GM18867 (cell line): ENCODE measurements around the gene SOX8.
"Not testable (repeated sequence)": the region's sequence is repeated elsewhere in the genome, so short reads cannot be mapped to it uniquely, and the experiment has no call there.

ENCODE experiments used
- ATAC-seq: cut with Tn5 transposase; IDR thresholded peaks from one replicate; pipeline ENCODE4 v1.9.1; 2021; ENCODE audit warnings: mild to moderate bottlenecking, moderate library complexity; ENCODE audit not compliant: unreplicated experiment

The SOX8 gene

DNA sequence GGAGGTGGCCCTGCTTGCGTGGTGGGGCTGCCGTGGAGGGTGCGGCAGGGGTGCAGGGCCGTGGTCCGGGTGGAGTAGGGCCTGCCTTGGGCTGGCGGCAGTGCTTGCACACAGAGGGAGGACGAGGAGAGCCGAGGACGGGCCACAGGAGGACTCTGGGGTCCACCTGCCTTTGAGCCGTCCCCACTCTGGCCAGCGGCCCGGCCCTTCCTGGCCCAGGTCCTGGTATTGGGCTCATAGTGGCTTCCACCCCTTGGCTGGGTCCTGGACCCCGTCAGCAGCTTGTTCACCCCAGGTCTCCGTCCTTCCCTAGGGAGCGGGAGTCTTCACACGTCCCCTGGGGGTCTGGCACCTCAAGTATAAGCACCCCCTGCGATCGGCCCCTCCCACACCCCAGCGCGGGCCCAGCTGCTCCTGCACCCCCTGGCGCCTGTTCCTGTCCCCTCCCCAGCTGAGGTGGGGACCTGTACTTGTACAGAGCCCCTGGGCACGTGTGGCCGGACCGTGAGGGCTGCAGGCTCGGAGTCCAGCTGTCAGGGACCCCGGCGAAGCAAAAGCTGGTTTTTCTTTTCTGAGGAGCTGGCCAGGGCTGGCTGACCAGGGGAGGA, 40.1 kb downstream of the SOX8 start:
- ATAC-seq: no peak

DNA sequence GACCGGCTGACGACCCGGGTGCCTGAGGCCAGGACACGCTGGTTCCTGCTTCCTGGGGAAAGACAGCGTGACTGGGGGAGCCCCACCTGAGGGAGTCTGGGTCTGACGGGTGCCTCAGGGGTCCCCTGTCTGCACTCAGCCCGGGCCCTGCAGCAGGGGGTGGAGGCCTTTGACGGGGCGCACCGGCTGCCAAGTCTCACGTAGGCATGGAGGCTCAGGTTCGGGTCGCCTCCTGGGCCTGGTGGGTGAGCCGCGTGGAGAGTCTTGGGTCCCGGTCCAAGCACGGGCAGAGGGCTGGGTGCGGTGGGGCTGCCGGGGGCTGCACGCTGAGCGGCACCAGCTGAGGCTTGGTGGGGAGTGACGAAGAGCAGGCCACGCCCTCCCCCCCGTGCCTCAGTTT, 40.9 kb downstream of the SOX8 start:
- ATAC-seq: no peak

DNA sequence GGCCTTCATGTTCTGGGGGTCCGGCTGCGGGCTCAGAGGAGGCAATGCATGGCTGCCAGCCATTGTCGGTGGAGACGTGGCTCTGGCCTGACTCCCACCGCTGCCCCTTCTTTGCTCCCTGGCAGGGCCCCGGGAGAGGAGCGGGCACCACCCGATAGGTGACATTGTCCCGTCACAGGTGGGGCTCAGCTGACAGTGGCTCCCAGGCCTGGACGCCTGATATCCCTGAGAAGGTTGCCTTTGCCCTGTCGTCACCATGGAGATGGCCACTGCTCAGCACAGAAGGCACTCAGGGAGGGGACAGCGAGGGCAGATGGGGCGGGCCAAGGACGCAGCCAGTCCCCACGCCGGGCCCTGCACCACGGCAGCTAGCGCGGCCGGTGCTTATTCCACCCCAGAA, 42.6 kb downstream of the SOX8 start:
- no peak for ATAC-seq

DNA sequence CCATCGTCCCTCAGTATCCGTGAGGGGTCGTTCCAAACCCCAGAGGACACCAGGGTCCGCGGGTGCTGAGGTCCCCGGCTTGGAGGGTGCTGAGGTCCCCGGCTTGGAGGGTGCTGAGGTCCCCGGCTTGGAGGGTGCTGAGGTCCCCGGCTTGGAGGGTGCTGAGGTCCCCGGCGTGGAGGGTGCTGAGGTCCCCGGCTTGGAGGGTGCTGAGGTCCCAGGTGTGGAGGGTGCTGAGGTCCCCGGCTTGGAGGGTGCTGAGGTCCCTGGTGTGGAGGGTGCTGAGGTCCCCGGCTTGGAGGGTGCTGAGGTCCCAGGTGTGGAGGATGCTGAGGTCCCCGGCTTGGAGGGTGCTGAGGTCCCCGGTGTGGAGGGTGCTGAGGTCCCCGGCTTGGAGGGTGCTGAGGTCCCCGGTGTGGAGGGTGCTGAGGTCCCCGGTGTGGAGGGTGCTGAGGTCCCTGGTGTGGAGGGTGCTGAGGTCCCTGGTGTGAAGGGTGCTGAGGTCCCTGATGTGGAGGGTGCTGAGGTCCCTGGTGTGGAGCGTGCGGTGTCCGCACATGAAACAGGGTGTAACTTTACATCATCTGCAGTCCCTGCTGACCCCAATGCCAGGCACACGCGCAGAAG, 43.7 kb downstream of the SOX8 start:
- ATAC-seq: not testable (repeated sequence)

DNA sequence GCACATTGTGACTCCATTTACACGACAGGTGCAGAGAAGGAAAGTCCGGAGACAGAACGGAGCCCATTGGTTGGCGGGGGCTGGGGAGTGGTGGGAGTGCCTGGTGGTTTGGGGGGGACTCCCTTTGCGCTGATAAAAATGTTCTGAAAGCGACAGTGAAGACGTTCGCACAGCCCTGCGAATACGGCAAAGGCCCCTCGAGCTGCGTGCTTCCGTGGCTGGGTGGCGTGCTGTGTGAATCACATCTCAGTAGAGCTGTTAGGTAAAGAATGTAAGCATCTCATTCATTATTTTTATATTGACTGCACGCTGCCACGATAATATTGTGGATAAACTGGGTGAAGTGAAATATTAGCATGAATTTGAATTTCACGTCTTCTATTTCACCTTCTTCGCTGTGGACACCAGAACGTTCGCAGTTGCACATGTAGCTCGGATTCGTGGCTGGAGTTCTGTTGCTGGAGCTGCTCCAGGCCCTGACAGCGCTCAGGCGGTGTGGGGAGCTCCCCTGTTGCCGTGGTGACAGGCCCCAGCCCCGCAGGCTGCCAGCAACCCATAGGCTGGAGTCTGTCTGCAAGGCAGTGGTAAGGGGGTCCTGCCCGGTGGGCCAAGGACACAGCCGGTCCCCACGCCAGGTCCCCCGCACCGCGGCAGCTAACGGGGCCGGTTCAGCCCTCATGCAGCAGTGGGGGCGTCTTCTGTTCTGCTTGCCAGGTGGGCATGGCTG, 44.6 kb downstream of the SOX8 start:
- no peak for ATAC-seq

DNA sequence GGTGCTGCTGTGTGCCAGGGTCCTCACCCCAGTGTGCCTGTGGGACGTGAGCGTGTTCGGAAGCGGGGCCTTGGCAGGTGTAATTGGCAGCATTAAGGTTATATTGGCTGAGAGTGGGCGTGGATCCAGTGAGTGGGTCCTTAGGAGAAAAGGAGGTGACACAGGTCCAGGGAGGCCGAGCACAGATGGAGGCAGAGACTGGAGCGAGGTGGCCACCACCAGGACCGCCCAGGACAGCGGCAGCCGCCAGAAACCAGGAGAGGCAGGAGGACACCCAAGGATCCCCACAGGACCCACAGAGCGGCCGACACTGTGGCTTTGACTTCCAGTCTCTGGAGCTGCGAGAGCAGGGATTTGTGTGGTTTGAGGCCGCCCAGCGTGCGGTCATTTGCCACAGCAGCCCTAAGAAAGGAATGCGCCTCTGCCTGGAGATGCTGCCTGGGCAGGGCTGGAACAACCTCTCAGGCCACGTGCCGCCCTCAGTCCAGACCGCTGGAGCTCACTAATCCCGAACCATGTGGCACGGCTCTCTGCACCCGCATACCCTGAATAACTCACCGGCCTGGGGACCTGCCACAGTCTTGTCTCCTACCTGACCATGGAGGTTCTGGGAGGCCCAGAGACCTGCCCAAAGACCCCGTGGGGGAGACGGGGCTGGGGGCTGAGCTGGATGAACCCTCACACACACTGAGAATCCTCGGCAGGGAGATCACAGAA, 45.4 kb downstream of the SOX8 start:
- ATAC-seq: no peak

DNA sequence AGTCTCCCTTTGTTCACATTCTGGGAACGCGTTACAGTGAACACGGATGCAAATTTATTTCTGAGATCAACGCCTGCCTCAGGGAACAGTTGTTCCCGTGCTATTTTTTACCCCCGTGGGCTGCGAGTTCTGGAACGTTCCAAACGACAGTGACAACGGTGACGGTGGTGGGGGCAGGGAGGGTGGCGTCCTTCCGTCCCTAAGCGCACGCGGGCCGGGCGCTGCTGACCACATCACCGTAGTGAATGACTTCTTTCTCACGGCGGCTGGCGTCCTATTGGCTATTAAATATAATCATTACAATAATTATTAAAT, 45.9 kb downstream of the SOX8 start:
- ATAC-seq: no peak

DNA sequence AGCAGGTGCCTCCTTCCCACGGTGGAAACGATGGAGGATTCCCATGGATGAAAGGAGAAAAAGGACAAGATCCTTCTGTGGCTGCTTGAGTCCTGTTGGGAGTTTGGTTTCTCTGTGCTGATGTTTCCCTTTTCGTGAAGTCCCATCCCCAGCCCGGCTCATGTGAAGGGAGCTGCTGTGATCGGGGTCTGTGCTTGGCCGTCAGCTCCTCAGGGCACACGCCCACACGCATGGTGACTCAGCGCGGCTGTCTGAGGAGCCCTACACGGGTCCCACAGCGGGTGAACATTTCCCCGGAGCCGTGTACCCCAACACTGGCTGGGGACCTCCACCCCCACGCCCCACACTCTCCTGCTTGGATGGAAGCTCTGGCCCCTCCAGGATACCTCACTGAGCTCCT, 46.5 kb downstream of the SOX8 start:
- no peak for ATAC-seq

DNA sequence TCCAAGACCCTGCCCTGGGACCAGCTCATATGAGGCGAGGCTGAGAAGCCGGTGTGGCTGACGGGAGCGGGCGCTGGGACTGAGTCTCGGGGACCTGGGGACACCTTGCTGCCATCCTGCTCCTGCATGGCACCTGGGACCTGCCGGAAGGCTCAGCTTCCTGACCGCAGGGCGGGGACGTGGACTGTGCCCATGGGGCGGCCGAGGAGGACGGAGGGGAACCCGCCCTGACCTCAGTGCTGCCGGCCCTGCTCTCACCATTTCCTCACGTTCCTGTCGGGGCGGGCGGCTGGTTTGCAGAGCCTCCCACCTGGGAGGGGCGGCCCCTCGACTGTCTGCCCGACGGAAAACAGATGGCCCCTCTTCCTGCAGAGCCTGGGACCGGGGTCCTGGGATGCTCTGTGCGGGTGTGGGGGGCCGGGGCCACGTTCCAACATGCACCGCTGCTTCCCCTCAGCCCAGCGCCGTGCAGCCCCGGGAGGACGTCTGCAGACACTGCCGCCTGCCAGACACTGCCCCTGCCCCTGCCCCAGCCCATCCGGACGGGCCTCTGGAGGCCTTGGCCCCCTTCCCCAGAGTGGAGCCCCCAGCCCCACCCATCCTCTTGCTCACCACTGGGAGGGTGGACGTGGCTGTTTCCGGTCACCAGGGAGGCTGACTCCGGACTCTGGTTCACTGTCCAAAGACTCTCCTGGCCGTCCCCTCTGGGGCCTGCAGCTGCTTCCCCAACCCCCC, 47.1 kb downstream of the SOX8 start:
- ATAC-seq: no peak

DNA sequence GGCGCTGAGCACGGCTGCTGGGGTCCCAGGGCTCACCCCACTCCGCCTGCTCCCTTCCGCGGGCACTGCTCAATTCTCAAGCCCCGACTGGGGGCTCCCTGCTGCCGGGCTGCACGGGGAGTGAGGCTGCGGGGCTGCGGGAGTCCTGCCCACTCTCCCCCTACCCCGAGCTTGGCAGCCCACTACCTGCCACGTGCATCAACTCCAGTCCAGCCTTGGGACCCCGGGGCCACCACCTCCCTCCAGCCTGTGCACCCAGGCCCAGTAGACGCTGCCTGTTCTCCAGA, 47.6 kb downstream of the SOX8 start:
- ATAC-seq: no peak

DNA sequence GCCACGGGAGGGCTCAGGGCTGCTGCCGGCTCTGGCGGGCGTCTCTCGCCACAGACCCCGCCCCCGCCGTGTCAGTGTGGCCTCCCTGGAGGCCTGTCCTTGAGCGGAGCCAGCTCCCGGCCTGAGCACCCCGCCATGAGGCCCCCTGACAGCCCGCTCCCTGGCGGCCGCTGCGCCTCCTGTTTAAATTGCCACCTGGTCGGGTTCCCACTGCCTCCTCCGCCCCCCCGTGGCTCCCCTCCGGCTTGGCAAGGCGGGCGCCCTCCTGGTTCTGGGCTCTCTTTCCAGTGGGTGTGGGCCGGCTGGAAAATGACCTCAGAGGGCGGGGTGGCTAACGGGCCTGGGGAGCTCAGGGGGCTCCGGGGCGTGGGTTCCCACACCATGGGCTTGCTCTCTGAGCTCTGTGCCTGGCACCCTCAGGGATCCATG, 48.9 kb downstream of the SOX8 start:
- ATAC-seq: no peak

DNA sequence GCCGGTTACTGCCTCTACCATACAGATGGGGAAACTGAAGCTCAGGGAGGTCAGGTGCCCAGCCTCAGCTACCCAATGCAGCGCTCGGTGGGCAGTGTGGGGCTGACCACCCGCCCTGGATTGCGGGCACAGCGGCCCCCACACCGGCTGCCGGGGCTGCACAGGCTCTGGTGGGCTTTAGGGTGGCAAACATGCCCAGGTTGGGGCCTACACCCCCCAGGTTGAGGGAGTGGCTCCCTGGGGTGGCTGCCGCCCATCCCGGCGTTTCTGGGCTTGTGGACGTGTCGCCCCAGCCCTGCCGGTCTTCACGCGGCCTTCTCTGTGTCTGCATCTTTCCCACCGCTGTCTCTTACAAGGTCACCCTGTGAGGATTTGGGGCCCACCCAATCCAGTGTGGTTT, 50.1 kb downstream of the SOX8 start:
- ATAC-seq: no peak

DNA sequence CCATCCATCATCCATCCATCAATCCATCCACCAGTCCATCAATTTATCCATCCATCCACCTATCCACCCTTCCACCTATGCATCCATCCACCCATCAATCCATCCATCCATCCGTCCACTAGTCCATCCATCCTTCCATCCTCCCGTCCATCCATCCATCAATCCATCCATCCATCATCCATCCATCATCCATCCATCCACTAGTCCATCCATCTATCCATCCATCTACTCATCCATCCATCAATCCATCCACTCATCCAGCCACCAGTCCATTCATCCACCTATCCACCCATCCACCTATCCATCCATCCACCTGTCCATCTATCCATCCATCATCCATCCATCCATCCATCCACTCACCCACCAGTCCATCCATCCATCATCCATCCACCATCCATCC, 51.0 kb downstream of the SOX8 start:
- no peak for ATAC-seq

DNA sequence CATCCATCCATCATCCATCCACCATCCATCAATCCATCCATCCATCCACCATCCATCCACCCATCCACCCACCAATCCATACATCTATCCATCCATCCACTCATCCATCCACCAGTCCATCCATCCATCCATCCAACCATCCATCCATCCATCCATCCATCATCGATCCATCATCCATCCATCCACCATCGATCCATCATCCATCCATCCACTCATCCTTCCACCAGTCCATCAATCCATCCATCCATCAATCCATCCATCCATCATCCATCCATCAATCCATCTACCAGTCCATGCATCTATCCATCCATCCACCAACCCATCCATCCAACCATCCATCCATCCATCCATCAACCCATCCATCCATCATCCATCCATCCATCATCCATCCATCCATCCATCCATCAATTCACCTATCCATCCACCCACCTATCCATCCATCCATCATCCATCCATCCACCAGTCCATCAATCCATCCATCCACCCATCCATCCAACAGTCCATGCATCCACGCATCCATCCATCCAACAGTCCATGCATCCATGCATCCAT, 51.6 kb downstream of the SOX8 start:
- no peak for ATAC-seq

DNA sequence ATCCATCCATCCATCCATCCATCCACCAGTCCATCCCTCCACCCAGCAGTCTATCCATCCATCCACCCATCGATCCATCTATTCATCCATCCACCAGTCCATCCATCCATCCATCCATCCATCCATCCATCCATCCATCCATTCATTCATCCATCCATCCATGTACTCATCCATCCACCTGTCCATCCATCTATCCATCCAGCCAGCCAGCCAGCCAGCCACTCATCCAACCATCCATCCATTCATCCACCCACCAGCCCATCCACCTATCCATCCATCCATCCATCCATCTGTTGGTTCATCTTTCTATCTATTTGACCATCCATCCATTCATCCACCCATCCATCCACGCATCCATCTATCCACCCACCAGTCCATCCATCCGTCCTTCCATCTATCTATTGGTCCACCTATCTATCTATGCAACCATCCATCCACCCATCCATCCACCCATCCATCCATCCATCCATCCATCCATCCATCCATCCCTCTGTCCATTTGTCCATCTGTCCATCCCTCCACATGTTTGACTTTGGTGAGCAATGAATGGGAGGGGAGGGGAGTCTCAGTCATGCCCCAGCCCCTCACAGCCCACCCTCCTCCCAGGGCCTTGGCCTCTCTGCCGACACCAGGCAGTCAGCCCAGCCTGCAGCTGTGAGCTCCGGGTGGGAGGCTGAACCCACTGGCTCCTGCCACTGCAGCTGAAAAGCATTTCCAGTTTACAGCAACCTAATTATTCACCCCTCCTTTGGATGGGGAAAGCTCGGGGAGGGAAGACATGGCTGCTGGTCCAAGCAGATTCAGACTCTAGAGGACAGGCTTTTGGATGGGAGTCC, 52.9 kb downstream of the SOX8 start:
- no peak for ATAC-seq

DNA sequence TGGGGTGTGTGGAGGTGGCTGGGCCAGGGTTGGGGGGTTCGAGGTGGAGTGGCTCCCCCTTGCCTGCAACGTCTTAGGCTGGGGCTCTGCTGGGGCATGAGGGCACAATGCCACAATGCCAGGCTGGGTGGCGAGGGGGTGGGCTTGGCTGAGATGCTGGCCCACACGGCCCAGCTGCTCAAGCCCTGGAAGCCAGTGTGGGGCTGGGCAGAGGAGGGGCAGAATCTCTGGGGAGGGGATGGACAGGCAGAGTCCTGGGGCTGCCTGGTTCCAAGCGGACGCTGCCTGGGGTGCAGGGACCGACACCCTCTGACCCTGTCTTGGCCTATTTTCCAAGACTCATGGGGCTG, 53.5 kb downstream of the SOX8 start:
- ATAC-seq: no peak

DNA sequence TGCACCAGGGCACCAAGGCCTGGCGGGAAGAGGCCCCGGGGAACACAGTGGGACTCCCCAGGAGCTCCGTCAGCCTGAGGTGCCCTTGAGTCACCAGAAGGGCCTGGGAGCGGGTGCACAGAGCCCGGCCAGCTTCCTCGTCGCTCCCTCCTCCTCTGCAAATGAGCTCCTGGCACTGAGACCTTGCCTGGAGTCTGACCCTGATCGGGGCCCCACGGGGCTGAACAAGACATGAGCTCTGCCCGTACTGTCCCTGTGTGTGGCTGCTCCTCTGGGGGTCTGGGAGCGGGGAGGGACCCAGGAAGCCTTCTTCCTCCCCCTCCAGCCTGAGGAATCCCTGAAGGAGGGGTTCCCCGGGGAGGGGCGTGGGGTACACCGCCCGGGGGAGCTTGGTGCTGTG, 54.6 kb downstream of the SOX8 start:
- no peak for ATAC-seq
